ENCODE data around the gene FERMT3. TPM values are rescaled to one million over a fixed set of nuclear protein-coding genes. Genes with fewer than 3 reads are reported as not detected.

The FERMT3 gene
- polyA plus RNA-seq, 1 of the 3 experiments (the other 2 are of a cell fraction) = 1.4 TPM

- Histone ChIP-seq H3K79me2 (ENCODE audit: insufficient read depth) (peaks cover 39% of the 10 kb centered on the region), H3K4me1 (ENCODE audit: control insufficient read depth in 1 of 2, insufficient read depth in 2 of 2, low read depth in 1 of 2, low read length in 1 of 2) (peaks cover 14 to 31% of the 10 kb centered on the region in 2 experiments; a peak in 3 of 4 replicates), H3K4me2 (peak overlapping the region; percentile 74), H3K27ac (ENCODE audit: low read depth in 2 of 2, low read length in 1 of 2) (peak overlapping the region; percentile 74 to 92), H3K9me2 (no peaks in the 10 kb centered on the region), H3K9me3 (no peaks in the 10 kb centered on the region), H2AFZ (ENCODE audit: low read depth) (peak overlapping the region; percentile 69), H4K20me1 (ENCODE audit: insufficient read depth) (no peaks in the 10 kb centered on the region), H3K4me3 (ENCODE audit: low read depth in 2 of 2, low read length in 1 of 2) (peak overlapping the region; percentile 17 to 49; a peak in 3 of 4 replicates), H3K9ac (peak overlapping the region; percentile 53; the same call in 1 of the 2 replicates), H3F3A (replicated peaks; ENCODE audit: insufficient read depth) (peaks cover 26% of the 10 kb centered on the region), H3K27me3 (ENCODE audit: insufficient read depth) (no peaks in the 10 kb centered on the region), H3K36me3 (replicated peaks in 1 of 2; ENCODE audit: control insufficient read depth in 1 of 2, insufficient read depth in 2 of 2, low read length in 1 of 2) (no peaks in the 10 kb centered on the region)
- peak; percentile 88 for DNase-seq
- 56% methylated on average over 11 of the region's 17 CpGs for WGBS (ENCODE audit: low lambda C conversion rate)
- POLR2A ChIA-PET = interaction anchor here (0.7 to 1.3 kb wide), 7 partner anchors 10 to 364 kb away, joined by 3 to 5 read pairs (median 3); partner anchors contain the start of genes KCNK4, NUDT22, RCOR2 and TRPT1
- CTCF ChIA-PET = interaction anchor here (0.6 to 2.8 kb wide), 10 partner anchors 16 to 549 kb away, joined by 3 to 9 read pairs (median 3); partner anchors contain the start of genes KCNK4, MACROD1, NUDT22 and TRPT1
- TF ChIP-seq FOXM1 (IDR thresholded peaks at IDR 0.05; ENCODE audit: low read depth) (no peak), USF2 (IDR thresholded peaks at IDR 0.05; ENCODE audit: borderline replicate concordance, low read depth, low read length) (peak; percentile 91), CTCF (IDR thresholded peaks at IDR 0.05) (no peak), TAF1 (IDR thresholded peaks at IDR 0.05; ENCODE audit: borderline replicate concordance, low read depth, low read length) (peak; percentile 86), ELF1 (IDR thresholded peaks at IDR 0.05) (no peak), NFIC (IDR thresholded peaks at IDR 0.05; ENCODE audit: borderline replicate concordance) (no peak), MXI1 (IDR thresholded peaks at IDR 0.05; ENCODE audit: low read depth, low read length) (peak; percentile 92), CHD2 (IDR thresholded peaks at IDR 0.05; ENCODE audit: low read length, partially characterized antibody) (peak; percentile 54), RAD21 (IDR thresholded peaks at IDR 0.05; ENCODE audit: low read length) (peak; percentile 13; the same call in 1 of the 2 replicates), PBX3 (IDR thresholded peaks at IDR 0.05) (no peak), EZH2phosphoT487 (IDR thresholded peaks at IDR 0.05; ENCODE audit: borderline replicate concordance, low read depth) (no peak), POLR2AphosphoS5 (IDR thresholded peaks at IDR 0.05; ENCODE audit: low read depth, low read length) (peak; percentile 96), TEAD4 (IDR thresholded peaks at IDR 0.05; ENCODE audit: borderline replicate concordance, insufficient read depth) (no peak)
- TF ChIP-seq, protein P1, sequence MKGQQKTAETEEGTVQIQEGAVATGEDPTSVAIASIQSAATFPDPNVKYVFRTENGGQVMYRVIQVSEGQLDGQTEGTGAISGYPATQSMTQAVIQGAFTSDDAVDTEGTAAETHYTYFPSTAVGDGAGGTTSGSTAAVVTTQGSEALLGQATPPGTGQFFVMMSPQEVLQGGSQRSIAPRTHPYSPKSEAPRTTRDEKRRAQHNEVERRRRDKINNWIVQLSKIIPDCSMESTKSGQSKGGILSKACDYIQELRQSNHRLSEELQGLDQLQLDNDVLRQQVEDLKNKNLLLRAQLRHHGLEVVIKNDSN (IDR thresholded peaks at IDR 0.05; ENCODE audit: borderline replicate concordance, low read depth) = peak; percentile 98
- TF ChIP-seq, protein P2, sequence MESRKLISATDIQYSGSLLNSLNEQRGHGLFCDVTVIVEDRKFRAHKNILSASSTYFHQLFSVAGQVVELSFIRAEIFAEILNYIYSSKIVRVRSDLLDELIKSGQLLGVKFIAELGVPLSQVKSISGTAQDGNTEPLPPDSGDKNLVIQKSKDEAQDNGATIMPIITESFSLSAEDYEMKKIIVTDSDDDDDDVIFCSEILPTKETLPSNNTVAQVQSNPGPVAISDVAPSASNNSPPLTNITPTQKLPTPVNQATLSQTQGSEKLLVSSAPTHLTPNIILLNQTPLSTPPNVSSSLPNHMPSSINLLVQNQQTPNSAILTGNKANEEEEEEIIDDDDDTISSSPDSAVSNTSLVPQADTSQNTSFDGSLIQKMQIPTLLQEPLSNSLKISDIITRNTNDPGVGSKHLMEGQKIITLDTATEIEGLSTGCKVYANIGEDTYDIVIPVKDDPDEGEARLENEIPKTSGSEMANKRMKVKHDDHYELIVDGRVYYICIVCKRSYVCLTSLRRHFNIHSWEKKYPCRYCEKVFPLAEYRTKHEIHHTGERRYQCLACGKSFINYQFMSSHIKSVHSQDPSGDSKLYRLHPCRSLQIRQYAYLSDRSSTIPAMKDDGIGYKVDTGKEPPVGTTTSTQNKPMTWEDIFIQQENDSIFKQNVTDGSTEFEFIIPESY (IDR thresholded peaks at IDR 0.05; ENCODE audit: borderline replicate concordance, low read depth) = no peak
- TF ChIP-seq, protein P3, sequence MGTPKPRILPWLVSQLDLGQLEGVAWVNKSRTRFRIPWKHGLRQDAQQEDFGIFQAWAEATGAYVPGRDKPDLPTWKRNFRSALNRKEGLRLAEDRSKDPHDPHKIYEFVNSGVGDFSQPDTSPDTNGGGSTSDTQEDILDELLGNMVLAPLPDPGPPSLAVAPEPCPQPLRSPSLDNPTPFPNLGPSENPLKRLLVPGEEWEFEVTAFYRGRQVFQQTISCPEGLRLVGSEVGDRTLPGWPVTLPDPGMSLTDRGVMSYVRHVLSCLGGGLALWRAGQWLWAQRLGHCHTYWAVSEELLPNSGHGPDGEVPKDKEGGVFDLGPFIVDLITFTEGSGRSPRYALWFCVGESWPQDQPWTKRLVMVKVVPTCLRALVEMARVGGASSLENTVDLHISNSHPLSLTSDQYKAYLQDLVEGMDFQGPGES (IDR thresholded peaks at IDR 0.05; ENCODE audit: low read depth, low read length) = no peak
- TF ChIP-seq, protein P4, sequence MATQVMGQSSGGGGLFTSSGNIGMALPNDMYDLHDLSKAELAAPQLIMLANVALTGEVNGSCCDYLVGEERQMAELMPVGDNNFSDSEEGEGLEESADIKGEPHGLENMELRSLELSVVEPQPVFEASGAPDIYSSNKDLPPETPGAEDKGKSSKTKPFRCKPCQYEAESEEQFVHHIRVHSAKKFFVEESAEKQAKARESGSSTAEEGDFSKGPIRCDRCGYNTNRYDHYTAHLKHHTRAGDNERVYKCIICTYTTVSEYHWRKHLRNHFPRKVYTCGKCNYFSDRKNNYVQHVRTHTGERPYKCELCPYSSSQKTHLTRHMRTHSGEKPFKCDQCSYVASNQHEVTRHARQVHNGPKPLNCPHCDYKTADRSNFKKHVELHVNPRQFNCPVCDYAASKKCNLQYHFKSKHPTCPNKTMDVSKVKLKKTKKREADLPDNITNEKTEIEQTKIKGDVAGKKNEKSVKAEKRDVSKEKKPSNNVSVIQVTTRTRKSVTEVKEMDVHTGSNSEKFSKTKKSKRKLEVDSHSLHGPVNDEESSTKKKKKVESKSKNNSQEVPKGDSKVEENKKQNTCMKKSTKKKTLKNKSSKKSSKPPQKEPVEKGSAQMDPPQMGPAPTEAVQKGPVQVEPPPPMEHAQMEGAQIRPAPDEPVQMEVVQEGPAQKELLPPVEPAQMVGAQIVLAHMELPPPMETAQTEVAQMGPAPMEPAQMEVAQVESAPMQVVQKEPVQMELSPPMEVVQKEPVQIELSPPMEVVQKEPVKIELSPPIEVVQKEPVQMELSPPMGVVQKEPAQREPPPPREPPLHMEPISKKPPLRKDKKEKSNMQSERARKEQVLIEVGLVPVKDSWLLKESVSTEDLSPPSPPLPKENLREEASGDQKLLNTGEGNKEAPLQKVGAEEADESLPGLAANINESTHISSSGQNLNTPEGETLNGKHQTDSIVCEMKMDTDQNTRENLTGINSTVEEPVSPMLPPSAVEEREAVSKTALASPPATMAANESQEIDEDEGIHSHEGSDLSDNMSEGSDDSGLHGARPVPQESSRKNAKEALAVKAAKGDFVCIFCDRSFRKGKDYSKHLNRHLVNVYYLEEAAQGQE (IDR thresholded peaks at IDR 0.05; ENCODE audit: low read depth, low read length) = no peak; the same call in 1 of the 2 replicates
Observed at GRCh38 chr11:64181506-64182411, 24.8 kb upstream of the FERMT3 start.

All from SK-N-SH (cell line).